RKO (cell line): ENCODE measurements around the gene SLC44A4.
A peak's percentile ranks its signal among the peaks of the same experiment; 100 is the strongest.
"Not testable (repeated sequence)": the region's sequence is repeated elsewhere in the genome, so short reads cannot be mapped to it uniquely, and the experiment has no call there.

Source experiments
- DNase-seq: peaks from one replicate; pipeline ENCODE4 v3.0.0-alpha.2; 2016; ENCODE audit warnings: low spot score

The SLC44A4 gene

DNA sequence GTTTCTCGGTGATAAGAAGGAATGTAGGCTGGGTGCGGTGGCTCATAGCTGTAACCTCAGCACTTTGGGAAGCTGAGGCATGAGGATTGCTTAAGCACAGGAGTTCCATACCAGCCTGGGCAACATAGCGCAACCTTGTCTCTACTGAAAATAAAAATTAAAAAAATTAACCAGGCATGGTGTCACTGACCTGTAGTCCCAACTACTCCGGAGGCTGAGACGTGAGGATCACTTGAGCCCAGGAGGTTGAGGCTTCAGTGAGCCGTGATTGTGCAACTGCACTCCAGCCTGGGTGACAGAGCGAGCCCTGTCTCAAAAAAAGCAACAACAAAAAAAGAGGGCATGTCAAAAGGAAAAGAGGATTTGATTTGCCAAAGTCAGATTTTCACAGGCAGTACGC, 20.1 kb downstream of the SLC44A4 start:
- no peak for DNase-seq

DNA sequence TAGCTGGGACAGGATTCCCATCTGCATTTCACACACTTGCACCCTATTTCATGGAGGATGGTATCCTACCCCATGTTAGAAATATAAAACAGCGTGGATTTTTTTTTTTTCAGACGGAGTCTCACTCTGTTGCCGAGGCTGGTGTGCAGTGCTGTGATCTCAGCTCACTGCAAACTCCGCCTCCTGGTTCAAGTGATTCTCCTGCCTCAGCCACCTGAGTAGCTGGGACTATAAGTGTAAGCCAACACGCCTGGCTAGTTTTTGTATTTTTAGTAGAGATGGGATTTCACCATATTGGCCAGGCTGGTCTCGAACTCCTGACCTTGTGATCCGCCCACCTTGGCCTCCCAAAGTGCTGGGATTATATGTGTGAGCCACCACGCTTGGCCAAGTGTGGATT, 21.0 kb downstream of the SLC44A4 start:
- DNase-seq, result not testable (repeated sequence)

DNA sequence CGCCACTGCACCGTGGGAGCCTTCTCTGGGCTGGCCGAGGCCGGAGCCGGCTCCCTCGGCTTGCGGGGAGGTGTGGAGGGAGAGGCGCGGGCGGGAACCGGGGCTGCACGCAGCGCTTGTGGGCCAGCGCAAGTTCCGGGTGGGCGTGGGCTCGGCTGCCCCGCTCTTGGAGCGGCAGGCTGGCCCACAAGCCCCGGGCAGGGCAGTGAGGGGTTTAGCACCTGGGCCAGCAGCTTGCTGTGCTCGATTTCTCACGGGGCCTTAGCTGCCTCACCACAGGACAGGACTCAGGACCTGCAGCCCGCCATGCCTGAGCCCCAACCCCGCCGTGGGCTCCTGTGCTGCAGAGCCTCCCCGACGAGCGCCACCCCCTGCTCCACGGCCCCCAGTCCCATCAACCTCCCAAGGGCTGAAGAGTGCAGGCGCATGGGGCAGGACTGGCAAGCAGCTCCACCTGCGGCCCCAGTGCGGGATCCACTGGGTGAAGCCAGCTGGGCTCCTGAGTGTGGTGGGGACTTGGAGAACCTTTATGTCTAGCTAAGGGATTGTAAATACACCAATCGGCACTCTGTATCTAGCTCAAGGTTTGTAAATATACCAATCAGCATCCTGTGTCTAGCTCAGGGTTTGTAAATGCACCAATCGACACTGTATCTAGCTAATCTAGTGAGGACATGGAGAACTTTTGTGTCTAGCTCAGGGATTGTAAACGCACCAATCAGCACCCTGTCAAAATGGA, 26.6 kb downstream of the SLC44A4 start:
- not testable (repeated sequence) for DNase-seq

DNA sequence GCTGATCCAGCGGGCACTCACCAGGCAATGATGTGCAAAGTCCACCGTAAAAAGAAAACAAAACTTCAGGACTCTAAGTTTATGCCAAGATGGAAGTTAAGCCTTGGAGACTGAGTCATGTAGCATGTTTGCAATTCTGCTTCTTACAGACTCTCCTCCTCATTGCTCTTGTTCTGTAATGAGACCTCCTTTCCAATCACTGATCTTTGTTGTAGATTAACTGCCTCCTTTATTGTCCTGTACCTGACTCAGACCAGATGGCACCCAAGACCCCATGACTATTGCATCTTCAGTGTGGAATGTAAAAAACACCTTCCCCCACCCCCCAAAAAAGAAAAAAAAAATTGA, 27.3 kb downstream of the SLC44A4 start:
- no peak for DNase-seq

DNA sequence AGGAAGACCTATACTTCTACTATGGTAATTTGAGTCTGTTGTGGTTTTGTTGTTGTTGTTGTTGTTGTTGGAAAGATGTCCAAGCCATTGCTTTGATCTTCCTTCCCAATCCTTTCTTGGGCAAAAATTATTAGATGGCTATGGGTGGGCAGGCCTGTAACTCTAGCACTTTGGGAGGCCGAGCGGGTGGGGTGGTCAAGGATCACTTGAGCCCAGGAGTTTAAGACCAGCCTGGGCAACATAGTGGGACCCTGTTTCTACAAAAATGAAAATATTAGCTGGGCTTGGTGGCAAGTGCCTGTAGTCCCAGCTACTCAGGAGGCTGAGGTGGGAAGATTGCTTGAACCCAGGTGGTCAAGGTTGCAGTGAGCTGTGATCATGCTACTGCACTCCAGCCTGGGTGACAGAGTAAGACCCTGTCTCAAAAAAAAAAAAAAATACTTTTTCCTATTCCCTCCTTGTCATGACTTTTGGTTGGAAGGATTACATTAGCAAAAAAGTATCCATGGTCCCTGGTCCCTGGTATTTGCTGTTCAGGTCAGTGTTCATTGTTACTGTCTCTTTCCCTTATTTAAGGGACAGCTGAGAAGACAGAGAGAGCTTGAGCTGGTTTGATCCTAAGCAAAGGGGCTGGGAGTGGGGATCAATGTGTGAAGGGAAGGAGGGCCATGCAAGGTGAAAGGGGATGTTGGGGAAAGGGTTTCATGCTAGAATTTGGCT, 27.9 kb downstream of the SLC44A4 start:
- DNase-seq, result no peak

DNA sequence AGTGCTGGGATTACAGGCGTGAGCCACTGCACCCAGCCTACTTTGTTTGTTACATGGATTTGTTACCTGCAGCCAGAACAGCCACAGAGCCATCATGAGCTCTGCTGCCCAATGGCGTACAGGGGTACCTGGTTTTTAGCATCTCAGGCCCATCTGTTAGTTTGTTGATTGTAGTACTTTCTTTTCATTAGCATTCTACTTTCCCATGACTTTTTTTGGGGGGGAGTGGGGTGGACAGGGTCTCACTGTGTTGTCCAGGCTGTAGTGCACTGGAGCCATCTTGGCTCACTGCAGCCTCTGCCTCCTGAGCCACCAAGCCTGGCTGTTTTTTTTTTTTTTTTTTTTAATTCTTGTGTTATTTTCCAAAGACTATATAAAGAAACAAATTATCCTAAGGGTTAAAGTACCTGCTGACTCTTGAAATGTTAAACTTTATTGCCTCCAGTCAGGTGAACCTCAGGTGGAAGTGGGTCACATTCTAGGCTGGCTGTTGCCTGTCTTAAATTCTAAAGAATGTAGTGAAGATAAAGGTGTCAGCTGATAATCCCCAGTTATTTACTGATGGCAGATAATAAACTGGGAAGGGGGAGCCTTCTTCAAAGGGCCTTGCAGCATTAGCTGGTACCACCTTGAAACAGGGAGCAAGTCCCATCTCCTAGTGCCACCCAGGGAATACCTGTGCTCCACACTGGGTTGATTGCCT, 31.4 kb downstream of the SLC44A4 start:
- no peak for DNase-seq

DNA sequence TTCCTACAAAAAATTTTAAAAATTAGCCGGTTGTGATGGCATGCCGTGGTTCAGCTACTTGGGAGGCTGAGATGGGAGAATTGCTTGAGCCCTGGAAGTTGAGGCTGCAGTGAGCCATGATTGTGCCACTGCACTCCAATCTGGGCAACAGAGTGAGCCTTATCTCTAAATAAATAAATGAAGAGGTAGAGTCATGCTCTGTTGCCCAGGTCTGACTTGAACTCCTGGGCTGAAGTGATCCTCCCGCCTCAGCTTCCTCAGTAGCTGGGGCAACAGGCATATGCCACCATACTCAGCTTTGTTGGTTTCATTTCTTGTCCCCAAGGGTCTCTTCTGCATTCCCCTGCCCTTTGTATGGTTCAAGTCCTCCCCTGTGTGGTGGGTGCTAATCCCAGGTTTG, 34.3 kb downstream of the SLC44A4 start:
- DNase-seq, result no peak

DNA sequence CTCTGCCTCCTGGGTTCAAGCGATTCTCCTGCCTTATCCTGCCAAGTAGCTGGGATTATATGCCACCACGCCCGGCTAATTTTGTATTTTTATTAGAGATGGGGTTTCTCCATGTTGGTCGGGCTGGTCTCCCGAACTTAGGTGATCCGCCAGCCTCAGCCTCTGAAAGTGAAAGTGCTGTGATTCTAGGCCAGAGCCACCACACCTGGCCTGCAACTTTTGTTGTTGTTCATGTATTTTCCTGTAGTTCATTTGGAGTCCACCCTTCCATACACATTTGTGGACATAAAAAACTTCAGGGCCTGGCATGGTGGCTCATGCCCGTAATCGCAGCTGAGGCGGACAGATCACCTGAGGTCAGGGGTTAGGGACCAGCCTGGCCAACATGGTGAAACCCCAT, 36.7 kb downstream of the SLC44A4 start:
- no peak for DNase-seq

DNA sequence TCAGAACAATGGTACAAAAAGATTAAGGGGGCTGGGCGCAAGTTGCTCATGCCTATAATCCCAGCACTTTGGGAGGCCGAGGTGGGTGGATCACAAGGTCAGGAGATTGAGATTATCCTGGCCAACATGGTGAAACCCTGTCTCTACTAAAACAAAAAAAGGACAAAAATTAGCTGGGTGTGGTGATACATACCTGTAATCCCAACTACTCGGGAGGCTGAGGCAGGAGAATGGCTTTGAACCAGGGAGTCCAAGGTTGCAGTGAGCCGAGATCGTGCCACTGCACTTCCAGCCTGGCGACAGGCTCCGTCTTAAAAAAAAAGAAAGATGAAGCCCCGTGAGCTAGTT, 39.0 kb downstream of the SLC44A4 start:
- DNase-seq, result not testable (repeated sequence)

DNA sequence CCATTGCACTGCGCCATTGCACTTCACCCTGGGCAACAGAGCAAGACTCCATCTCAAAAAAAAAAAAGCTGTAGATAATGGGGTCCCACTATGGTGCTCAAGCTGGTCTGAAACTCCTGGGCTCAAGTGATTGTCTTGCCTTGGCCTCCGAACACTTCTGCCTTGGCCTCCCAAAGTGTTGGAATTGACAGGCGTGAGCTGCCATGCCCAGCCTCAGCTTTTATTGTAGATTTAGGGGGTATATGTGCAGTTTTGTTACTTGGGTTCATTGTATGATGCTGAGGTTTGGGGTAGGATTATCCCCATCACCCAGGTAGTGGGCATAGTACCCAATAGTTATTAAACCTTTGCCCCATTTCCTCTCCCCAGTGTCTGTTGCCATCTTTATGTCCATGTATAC, 39.8 kb downstream of the SLC44A4 start:
- no peak for DNase-seq

DNA sequence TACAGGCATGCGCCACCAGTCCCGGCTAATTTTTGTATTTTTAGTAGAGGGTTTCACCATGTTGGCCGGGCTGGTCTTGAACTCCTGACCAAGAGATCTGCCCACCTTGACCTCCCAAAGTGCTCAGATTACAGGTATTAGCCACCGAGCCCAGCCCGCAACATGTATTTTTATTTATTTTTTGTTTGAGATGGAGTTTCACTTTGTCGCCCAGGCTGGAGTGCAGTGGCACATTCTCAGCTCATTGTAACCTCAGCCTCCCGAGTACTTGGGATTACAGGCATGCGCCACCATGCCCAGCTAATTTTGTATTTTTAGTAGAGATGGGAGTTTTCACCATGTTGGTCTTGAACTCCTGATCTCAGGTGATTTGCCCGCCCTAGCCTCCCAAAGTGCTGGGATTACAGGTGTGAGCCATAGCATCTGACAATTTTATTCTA, 40.7 kb downstream of the SLC44A4 start:
- DNase-seq, result not testable (repeated sequence)

DNA sequence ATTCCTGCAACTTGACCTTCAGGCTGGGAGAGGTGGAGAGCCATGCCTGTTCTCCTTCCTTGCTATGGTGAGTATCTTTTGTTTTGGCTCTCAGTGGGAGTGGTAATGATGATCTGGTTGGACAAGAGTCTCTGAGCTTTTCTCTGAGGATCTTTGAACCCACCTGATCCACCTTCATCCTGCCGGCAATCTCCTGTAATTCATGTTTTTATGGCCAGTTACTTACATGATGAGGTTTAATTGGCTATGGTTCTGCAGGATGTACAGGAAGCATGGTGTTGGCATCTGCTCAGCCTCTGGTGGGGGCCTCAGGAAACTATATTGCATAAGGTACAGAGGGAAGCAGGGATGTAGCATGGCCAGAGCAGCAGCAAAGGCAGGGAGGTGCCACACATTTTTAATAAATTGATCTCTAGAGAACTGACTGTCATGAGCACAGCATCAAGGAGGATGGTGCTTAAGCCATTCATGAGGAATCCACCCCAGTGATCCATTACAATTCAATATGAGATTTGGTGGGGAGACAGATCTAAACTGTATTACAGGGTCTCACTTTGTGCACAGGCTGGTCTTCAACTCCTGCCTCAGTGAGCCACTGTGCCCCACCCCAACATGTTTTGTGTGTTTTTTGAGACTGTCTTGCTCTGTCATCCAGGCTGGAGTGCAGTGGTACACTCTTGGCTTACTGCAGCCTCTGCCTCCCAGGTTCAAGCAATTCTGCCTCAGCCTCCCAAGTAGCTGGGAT, 41.3 kb downstream of the SLC44A4 start:
- no peak for DNase-seq

DNA sequence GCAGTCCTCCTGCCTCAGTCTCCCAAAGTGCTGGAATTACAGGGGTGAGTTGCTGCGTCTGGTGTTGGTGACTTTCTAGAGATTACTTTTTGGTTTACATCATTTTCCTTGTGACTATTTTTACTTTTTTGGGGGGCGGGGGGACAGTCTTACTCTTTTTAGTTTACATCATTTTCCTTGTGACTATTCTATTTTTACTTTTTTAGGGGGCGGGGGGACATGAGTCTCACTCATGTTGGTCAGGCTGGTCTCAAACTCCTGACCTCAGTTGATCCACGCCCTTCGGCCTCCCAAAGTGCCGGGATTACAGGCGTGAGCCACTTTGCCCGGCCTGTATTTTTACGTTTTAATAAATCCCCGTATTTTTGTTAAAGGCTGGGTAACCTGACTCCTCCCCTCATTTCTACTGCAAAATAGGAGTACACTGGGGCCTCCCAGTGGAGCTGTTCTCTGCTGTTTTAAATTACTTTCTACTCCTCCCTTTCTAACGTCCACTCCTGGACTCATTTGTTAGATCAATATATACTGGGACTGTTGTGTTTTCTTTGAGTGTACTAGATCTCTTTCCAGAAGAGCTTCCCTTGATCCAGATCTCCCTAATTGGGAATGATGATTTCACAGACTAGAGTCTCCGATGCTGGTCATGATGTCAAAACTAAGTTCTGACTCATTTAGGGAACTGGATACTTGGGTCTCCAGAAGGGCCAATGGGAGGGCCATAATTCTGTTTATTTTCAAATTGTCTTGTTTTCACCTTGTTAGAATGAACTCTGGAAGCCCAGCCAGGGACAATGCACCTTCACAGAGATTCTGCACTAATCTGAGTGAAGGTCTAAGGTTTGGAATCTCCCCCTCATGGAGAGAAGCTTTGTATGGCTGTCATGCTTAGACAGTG, 42.1 kb downstream of the SLC44A4 start:
- peak; percentile 77 for DNase-seq

DNA sequence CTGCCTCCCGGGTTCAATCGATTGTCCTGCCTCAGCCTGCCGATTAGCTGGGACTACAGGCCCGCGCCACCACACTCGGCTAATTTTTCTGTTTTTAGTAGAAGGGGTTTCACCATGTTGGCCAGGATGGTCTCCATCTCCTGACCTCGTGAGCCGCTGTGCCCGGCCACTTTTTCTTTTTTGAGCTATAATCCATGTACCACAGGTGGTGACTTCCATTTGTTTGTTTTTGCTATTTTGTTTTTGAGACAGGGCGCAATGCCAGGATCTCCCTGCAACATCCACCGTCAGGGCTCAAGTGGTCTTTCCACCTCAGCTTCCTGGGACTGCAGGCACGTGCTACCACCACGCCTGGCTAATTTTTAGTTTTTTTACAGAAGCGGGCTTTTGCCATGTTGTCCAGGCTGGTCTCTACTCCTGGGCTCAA, 42.7 kb downstream of the SLC44A4 start:
- no peak for DNase-seq

DNA sequence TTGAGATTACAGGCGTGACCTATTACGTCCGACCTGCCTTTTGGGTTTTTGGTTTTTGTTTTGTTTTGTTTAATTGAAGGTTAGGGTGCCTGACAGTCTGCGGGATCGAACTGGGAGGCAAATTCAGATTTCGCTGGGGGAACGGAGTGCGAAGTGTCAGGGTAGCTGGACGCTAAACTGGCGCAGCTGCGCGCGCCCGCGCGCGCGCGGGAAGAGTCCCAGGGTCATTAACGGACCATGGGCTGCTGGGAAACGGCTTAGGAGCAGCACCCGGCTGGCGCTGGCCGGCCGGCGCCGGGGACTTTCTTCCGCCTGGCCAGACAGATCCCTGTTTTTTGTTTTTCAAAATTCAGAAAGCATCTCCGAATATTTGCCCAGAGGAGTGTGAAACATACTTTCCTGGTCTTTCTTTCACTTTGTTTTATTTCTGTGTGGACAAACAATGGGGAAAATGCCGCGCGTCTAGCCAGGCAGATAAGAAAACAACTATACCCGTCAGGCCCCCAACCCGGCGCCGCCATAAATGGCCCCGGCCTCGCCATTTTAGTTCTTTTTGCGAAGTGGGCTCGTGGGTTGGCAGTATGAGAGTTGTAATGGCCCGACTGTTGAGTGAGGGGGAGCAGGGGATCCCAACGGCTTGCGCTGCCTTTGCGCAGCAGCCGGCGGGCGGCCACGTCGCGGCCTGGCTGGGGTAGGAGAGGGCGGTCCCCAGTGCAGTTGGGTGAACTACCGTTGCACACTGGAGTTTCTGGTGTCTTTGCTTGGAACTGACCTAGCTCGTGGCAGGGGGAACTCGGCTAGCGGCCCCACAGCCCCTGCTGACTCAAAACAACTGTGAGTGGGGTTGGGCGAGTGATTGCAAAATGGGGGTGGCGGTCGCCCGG, 44.2 kb downstream of the SLC44A4 start:
- peak; percentile 92 for DNase-seq

DNA sequence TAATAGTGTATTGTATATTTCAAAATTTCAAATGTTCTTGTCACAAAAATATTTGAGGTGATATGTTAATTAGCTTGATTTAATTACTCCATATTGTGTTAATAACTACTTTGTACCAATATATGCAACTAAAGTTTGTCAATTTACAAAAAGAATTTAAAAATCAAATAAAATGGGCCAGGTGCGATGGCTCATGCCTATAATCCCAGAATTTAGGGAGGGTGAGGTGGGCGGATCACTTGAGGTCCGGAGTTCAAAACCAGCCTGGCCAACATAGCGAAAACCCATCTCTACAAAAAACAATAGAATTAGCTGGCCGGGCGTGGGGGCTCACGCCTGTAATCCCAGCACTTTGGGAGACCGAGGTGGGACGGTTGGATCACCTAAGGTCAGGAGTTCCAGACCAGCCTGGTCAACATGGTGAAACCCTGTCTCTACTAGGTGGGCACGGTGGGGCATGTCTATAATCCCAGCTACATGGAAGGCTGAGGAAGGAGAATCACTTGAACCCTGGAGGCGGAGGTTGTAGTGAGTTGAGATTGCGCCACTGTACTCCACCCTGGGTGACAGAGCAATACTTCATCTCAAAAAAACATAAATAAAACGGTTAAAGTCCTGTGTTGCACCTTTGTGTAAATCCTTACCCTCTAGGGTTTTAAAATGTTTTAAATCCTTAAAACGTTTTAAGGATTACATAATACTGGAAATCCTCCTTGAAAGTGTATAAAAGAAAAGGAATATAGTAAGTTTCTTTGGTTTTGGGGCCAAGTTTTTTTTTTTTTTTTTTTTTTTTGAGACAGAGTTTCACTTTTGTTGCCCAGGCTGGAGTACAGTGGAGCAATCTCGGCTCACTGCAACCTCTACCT, 47.2 kb downstream of the SLC44A4 start:
- DNase-seq, result no peak

DNA sequence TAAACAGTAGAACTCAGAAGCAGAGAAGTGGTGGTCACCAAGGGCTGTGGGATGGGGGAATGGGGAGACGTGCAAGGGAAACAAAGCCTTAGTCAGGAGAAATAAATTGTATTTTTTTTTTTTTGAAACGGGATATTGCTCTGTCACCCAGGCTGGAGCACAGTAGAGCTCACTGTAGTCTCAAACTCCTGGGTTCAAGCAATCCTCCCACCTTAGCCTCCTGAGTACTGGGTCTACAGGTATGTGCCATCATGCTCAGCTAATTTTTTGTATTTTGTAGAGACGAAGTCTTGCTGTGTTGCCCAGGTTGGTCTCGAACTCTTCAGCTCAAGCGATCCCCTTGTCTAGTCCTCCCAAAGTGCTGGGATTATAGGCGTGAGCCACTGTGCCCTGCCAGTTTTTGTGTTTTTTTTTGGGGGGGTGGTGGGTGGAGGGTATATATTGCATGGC, 47.9 kb downstream of the SLC44A4 start:
- DNase-seq, result no peak

DNA sequence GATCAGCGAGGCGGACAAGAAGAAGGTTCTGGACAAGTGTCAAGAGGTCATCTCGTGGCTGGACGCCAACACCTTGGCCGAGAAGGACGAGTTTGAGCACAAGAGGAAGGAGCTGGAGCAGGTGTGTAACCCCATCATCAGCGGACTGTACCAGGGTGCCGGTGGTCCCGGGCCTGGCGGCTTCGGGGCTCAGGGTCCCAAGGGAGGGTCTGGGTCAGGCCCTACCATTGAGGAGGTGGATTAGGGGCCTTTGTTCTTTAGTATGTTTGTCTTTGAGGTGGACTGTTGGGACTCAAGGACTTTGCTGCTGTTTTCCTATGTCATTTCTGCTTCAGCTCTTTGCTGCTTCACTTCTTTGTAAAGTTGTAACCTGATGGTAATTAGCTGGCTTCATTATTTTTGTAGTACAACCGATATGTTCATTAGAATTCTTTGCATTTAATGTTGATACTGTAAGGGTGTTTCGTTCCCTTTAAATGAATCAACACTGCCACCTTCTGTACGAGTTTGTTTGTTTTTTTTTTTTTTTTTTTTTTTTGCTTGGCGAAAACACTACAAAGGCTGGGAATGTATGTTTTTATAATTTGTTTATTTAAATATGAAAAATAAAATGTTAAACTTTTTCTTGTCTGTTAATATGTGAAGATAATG, 49.0 kb downstream of the SLC44A4 start:
- peak; percentile 79 for DNase-seq
